Measurements from ENCODE around the gene DBH. TPM values are rescaled to one million over a fixed set of nuclear protein-coding genes. Genes with fewer than 3 reads are reported as not detected.

DBH gene
- total RNA-seq, 1 donor from 2014 or later: 1.8 TPM

DNA sequence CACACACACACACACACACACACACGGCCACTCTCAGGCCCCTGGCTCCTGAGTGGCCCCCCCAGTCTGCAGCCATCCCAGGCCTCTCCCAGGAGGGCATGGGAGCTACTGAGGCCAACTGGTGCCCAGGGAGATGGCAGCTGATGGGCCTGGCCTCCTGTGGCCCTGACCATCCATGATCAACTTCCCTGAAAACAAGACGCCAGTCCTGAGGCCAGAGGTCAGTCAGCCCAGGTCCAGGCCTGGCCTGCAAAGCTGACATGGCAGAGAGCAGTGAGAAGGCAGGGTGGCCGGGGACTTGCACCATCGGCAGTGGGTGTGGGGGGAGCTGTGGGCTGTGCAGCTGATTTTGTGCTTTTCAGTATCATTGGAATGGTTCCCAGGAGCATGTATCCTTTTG is 55.0 kb downstream of the DBH start:
- DNase-seq: peak; percentile 37
- H3K9me3 Mint-ChIP-seq (ENCODE audit: unreplicated experiment): peaks cover 17% of the 10 kb centered on the region
- H3K36me3 Mint-ChIP-seq (ENCODE audit: unreplicated experiment): no peaks in the 10 kb centered on the region
- H3K27me3 Mint-ChIP-seq (ENCODE audit: unreplicated experiment): peaks cover 15% of the 10 kb centered on the region
- TF ChIP-seq, protein P1, sequence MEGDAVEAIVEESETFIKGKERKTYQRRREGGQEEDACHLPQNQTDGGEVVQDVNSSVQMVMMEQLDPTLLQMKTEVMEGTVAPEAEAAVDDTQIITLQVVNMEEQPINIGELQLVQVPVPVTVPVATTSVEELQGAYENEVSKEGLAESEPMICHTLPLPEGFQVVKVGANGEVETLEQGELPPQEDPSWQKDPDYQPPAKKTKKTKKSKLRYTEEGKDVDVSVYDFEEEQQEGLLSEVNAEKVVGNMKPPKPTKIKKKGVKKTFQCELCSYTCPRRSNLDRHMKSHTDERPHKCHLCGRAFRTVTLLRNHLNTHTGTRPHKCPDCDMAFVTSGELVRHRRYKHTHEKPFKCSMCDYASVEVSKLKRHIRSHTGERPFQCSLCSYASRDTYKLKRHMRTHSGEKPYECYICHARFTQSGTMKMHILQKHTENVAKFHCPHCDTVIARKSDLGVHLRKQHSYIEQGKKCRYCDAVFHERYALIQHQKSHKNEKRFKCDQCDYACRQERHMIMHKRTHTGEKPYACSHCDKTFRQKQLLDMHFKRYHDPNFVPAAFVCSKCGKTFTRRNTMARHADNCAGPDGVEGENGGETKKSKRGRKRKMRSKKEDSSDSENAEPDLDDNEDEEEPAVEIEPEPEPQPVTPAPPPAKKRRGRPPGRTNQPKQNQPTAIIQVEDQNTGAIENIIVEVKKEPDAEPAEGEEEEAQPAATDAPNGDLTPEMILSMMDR (IDR thresholded peaks at IDR 0.05; ENCODE audit: partially characterized antibody, unreplicated experiment): no peak
- no peak overlapping the region for H3K27ac Mint-ChIP-seq (ENCODE audit: unreplicated experiment)
- peak overlapping the region; percentile 20 for H3K4me3 Mint-ChIP-seq (ENCODE audit: unreplicated experiment)
- H3K4me1 Mint-ChIP-seq (ENCODE audit: low read depth, unreplicated experiment): peaks cover 38% of the 10 kb centered on the region

DNA sequence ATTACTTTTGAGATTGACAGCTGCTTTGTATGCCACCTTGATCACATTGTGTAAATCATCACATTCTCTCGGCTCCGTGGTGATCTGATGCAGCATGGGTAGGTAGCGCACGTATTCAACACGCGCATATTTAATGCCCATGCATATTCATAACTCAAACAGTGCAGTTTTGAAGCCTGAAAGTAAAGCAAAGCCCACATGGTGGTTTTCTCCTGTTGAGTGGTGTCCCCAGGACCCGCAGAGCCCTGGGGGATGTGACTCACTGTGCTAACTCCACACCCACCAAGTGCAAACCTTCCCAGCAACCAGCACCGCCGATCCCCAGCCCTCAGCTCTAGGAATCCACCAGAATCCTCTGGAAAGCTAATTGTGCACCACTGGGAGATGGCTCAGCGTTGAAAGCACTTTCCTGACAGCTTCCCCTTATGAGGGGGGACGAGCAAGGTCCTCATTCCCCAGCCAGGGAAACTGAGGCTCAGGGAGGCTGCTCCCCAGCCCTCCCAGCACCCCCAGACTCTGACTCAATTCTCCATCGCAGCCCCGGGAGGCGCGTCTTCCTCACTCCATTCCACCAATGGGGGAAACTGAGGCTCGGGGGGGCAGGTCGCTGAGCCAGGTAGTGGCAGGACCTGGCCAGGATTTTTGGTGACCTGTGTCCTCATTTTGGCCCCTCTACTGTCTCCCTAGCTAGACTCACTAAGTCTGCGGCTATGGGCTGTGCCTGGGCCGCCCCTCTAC is 55.6 kb downstream of the DBH start:
- H3K4me3 Mint-ChIP-seq (ENCODE audit: unreplicated experiment): no peak overlapping the region
- DNase-seq: peak; percentile 41
- H3K27me3 Mint-ChIP-seq (ENCODE audit: unreplicated experiment): peaks cover 15% of the 10 kb centered on the region
- peaks cover 44% of the 10 kb centered on the region for H3K4me1 Mint-ChIP-seq (ENCODE audit: low read depth, unreplicated experiment)
- TF ChIP-seq, protein P1 (IDR thresholded peaks at IDR 0.05; ENCODE audit: partially characterized antibody, unreplicated experiment): no peak
- no peaks in the 10 kb centered on the region for H3K36me3 Mint-ChIP-seq (ENCODE audit: unreplicated experiment)
- no peak overlapping the region for H3K27ac Mint-ChIP-seq (ENCODE audit: unreplicated experiment)
- H3K9me3 Mint-ChIP-seq (ENCODE audit: unreplicated experiment): peaks cover 15% of the 10 kb centered on the region

DNA sequence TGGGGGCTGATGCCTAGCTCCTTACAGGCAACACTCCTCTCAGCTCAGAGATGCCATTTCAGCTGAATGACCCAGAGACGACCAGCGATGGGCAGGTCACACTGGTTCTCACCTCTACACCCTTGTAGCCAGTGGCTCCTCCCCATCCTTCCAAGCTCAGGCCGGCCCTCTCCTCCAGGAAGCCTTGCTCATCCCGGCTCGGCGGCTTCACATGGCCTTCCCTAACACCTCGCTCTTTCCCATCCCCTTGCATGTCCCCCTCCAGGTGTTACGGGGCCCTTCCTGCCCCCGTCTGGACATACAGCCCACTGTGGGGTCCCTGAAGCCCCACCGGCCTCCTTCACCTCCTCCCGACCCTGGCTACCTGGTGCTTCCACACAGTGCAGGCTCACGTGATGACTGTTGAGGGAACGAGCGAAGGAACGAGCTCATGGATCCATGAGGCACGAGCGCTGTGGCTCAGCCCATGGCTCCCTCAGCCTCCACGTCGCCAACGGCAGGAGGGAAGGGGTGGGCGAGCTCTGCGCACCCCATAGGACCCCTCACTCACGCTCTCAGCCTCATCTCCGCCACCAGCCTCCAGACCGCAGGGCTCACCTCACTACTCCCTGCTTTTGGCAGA is 56.3 kb downstream of the DBH start:
- Mint-ChIP-seq H3K9me3 (ENCODE audit: unreplicated experiment) (peaks cover 13% of the 10 kb centered on the region), H3K27ac (ENCODE audit: unreplicated experiment) (no peak overlapping the region), H3K36me3 (ENCODE audit: unreplicated experiment) (no peaks in the 10 kb centered on the region), H3K27me3 (ENCODE audit: unreplicated experiment) (peaks cover 15% of the 10 kb centered on the region), H3K4me3 (ENCODE audit: unreplicated experiment) (no peak overlapping the region), H3K4me1 (ENCODE audit: low read depth, unreplicated experiment) (peaks cover 48% of the 10 kb centered on the region)
- TF ChIP-seq, protein P1 (IDR thresholded peaks at IDR 0.05; ENCODE audit: partially characterized antibody, unreplicated experiment): no peak
- peak; percentile 24 for DNase-seq

DNA sequence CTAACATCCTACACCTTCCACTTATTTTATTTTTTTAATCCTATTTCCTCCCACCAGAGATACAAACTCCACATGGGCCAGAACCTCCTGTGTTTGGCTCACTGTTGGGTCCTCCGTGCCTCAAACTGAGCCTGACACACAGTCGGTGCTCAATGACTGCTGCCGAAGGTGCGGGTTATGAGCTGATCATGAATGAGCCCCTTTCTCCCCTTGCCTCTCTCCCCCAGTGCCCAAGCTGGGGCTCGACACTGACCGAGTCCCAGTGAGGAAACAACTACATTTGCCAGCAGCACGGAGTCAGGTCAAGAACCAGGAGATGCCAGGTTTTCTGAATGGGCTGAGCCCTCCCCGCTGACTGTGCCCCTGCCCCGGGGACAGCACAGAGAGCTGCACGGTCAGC is 57.0 kb downstream of the DBH start:
- Mint-ChIP-seq H3K4me1 (ENCODE audit: low read depth, unreplicated experiment) (peaks cover 48% of the 10 kb centered on the region), H3K36me3 (ENCODE audit: unreplicated experiment) (no peaks in the 10 kb centered on the region), H3K9me3 (ENCODE audit: unreplicated experiment) (peaks cover 13% of the 10 kb centered on the region), H3K4me3 (ENCODE audit: unreplicated experiment) (no peak overlapping the region), H3K27ac (ENCODE audit: unreplicated experiment) (no peak overlapping the region), H3K27me3 (ENCODE audit: unreplicated experiment) (peaks cover 15% of the 10 kb centered on the region)
- DNase-seq: peak; percentile 9
- TF ChIP-seq, protein P1 (IDR thresholded peaks at IDR 0.05; ENCODE audit: partially characterized antibody, unreplicated experiment): no peak

All from glutamatergic neuron (in vitro differentiated cells).